SK-N-MC (cell line): ENCODE measurements around the gene PRR23A.

ENCODE experiments used
- FOXP2 ChIP-seq: optimal IDR thresholded peaks from 2 replicates; pipeline ENCODE3; 2011; ENCODE audit warnings: mild to moderate bottlenecking, moderate library complexity; ENCODE audit not compliant: insufficient read depth; ENCODE audit errors: extremely low read length, control extremely low read depth
- POLR2AphosphoS5 ChIP-seq: IDR thresholded peaks from 2 replicates; pipeline ENCODE4 v1.6.1; 2012; ENCODE audit warnings: mild to moderate bottlenecking, low read depth, low read length, borderline replicate concordance

- TF ChIP-seq POLR2AphosphoS5 = no peak
- TF ChIP-seq FOXP2 = no peak
Observed at GRCh38 chr3:138964923-138965322, 41.1 kb downstream of the PRR23A start.
